HCT116 (cell line): ENCODE data around the gene GLIPR1. TPM values are rescaled to one million over a fixed set of nuclear protein-coding genes. Genes with fewer than 3 reads are reported as not detected.

Experiments used
- ATAC-seq: fragments of 200-7000 bp; cut with Tn5 transposase; 2 replicates; pipeline ENCODE4 v1.9.1; 2020; ENCODE audit warnings: mild to moderate bottlenecking, moderate library complexity
- BruUV-seq: library from RNA; stranded (reverse); fragments of 400-500 nt; replicated peaks from 2 replicates; lab custom pipeline; 2021; lab: Mats Ljungman, UMichigan
- CTCF ChIA-PET: fragments of 300-600 bp; sonication (Branson Sonifier 250); formaldehyde crosslinking; loops from one replicate; lab custom pipeline; 2021; ENCODE audit warnings: antibody characterized with exemption; lab: Charles Lee
- POLR2A ChIA-PET: fragments of 300-600, 350-600 bp; sonication (Branson Sonifier 250); formaldehyde crosslinking; loops from one replicate; lab custom pipeline; 2021; ENCODE audit warnings: antibody characterized with exemption; lab: Charles Lee
- RAD21 ChIA-PET, 2 experiments: fragments of 300-600 bp; sonication (Branson Sonifier 250); formaldehyde crosslinking; loops; one replicate each; lab custom pipeline; 2023; ENCODE audit warnings: low total read pairs in 2 of 2; ENCODE audit not compliant: uncharacterized antibody in 2 of 2, unreplicated experiment in 2 of 2, low non-redundant PET in 1 of 2; lab: Charles Lee
- DNase-seq: peaks from one replicate; pipeline ENCODE4 v3.0.0-alpha.2; 2010; ENCODE audit warnings: low read depth, low spot score
- H2AFZ ChIP-seq: fragments of 200-600 bp; shearing (Covaris generic), sonication (generic); 2 replicates; pipeline ENCODE4 v1.6.1; 2017; ENCODE audit warnings: low read depth, mixed run types, mixed read lengths, antibody characterized with exemption, low read length; ENCODE audit not compliant: poor library complexity, severe bottlenecking
- H3K27ac ChIP-seq: 2 replicates; pipeline ENCODE4 v1.5.1; 2012; ENCODE audit warnings: low read depth, low read length
- H3K27me3 ChIP-seq: fragments of 200-600 bp; sonication (generic); 2 replicates; pipeline ENCODE4 v1.6.1; 2016; ENCODE audit warnings: mixed run types, low read length, mixed read lengths; ENCODE audit not compliant: insufficient read depth
- H3K36me3 ChIP-seq, 2 experiments: fragments of 200-500 bp in 1 of 2; fragments of 200-600 bp in 1 of 2; sonication (Bioruptor generic) in 1 of 2; sonication (generic) in 1 of 2; 2 replicates each; pipeline versions ENCODE4 v1.5.1 to v1.6.1; 2014 to 2016; ENCODE audit warnings: low read length in 2 of 2, inconsistent platforms in 1 of 2, mixed read lengths in 1 of 2, mixed run types in 1 of 2; ENCODE audit not compliant: insufficient read depth in 2 of 2, control insufficient read depth in 1 of 2
- H3K4me1 ChIP-seq, 2 experiments: fragments of 200-600 bp in 1 of 2; sonication (generic) in 1 of 2; 2 replicates each; pipeline versions ENCODE4 v1.5.1 to v1.6.1; 2012 to 2017; ENCODE audit warnings: low read length in 2 of 2, inconsistent platforms in 1 of 2, mild to moderate bottlenecking in 1 of 2, mixed read lengths in 1 of 2, mixed run types in 1 of 2, moderate library complexity in 1 of 2; ENCODE audit not compliant: insufficient read depth in 2 of 2, control insufficient read depth in 1 of 2
- H3K4me2 ChIP-seq: fragments of 200-600 bp; sonication (generic); 2 replicates; pipeline ENCODE4 v1.6.1; 2017; ENCODE audit warnings: mixed run types, low read length, mixed read lengths
- H3K4me3 ChIP-seq, 2 experiments: fragments of 200-600 bp in 1 of 2; sonication (generic) in 1 of 2; replicated peaks in 1 of 2; 2 replicates each; pipeline ENCODE4 v1.5.1; 2011 to 2016; ENCODE audit warnings: low read length in 2 of 2, control low read depth in 1 of 2, low read depth in 1 of 2, mild to moderate bottlenecking in 1 of 2, mixed read lengths in 1 of 2, mixed run types in 1 of 2
- H3K79me2 ChIP-seq: fragments of 200-600 bp; sonication (generic); 2 replicates; pipeline ENCODE4 v1.6.1; 2017; ENCODE audit warnings: mild to moderate bottlenecking, mixed run types, low read length, moderate library complexity, mixed read lengths; ENCODE audit not compliant: insufficient read depth
- H3K9ac ChIP-seq: fragments of 200-600 bp; sonication (generic); 2 replicates; pipeline ENCODE4 v1.6.1; 2016; ENCODE audit warnings: low read length, mixed read lengths
- H3K9me2 ChIP-seq: fragments of 200-600 bp; sonication (generic), shearing (Covaris generic); 2 replicates; pipeline ENCODE4 v1.6.1; 2017; ENCODE audit warnings: mixed run types, mild to moderate bottlenecking, moderate library complexity; ENCODE audit not compliant: insufficient read depth
- H3K9me3 ChIP-seq, 2 experiments: fragments of 200-500 bp in 1 of 2; fragments of 200-600 bp in 1 of 2; sonication (Bioruptor generic) in 1 of 2; sonication (generic) in 1 of 2; 2 replicates each; pipeline ENCODE4 v1.6.1; 2014 to 2017; ENCODE audit warnings: low read length in 2 of 2, mixed read lengths in 2 of 2, inconsistent platforms in 1 of 2, low read depth in 1 of 2, mild to moderate bottlenecking in 1 of 2, mixed run types in 1 of 2, moderate library complexity in 1 of 2; ENCODE audit not compliant: control insufficient read depth in 1 of 2, insufficient read depth in 1 of 2
- H4K20me1 ChIP-seq: fragments of 200-600 bp; sonication (generic), shearing (Covaris generic); 2 replicates; pipeline ENCODE4 v1.6.1; 2017; ENCODE audit warnings: mixed run types, mild to moderate bottlenecking, moderate library complexity; ENCODE audit not compliant: insufficient read depth
- EZH2 ChIP-seq: fragments of 200-600 bp; sonication (generic); IDR thresholded peaks from 2 replicates; pipeline ENCODE4 v1.6.1; 2017; ENCODE audit warnings: antibody characterized with exemption, mixed run types
- REST ChIP-seq: IDR thresholded peaks from 2 replicates; pipeline ENCODE4 v1.6.1; 2012; ENCODE audit warnings: low read depth
- TCF7L2 ChIP-seq: IDR thresholded peaks from 2 replicates; pipeline ENCODE4 v1.7.0; 2011; ENCODE audit warnings: borderline replicate concordance, inconsistent platforms; ENCODE audit not compliant: insufficient read depth, insufficient read length; ENCODE audit errors: extremely low read depth
- intact Hi-C: fragments of 100-400 bp; cut with micrococcal nuclease; formaldehyde crosslinking; loops from 2 replicates; pipeline ENCODE4 v1.10.0; 2022
- total RNA-seq: library from RNA; stranded (reverse); gene quantifications from one replicate; pipeline ENCODE4 v1.2.1, GENCODE V29; 2021; ENCODE audit not compliant: unreplicated experiment

The GLIPR1 gene
- total RNA-seq, 1 experiment from 2014 or later, result 0.39 TPM

GRCh38 chr12:75460204-75460603, 20.4 kb upstream of the GLIPR1 start:
- no peak overlapping the region for H3K4me3 ChIP-seq
- ChIA-PET RAD21 (no interaction called here), CTCF (no interaction called here), POLR2A (no interaction called here)
- BruUV-seq, result no TSS peak
- H3K27me3 ChIP-seq, result no peaks in the 10 kb centered on the region
- no peaks in the 10 kb centered on the region for H3K79me2 ChIP-seq
- no peaks in the 10 kb centered on the region for H4K20me1 ChIP-seq
- H3K36me3 ChIP-seq, result no peaks in the 10 kb centered on the region
- no peak for ATAC-seq
- H3K9me2 ChIP-seq, result no peaks in the 10 kb centered on the region
- H3K9me3 ChIP-seq, result 0 out of 4 replicates have a peak, but pooled peaks cover 0 to 3% of the 10 kb centered on the region in 2 experiments
- no peak for DNase-seq
- intact Hi-C loops, result no loop called here
- H3K27ac ChIP-seq, result no peak overlapping the region
- H3K4me1 ChIP-seq, result no peaks in the 10 kb centered on the region
- no peak overlapping the region for H3K4me2 ChIP-seq
- no peak overlapping the region for H3K9ac ChIP-seq
- no peak overlapping the region for H2AFZ ChIP-seq
- TF ChIP-seq TCF7L2 (peak; percentile 30), EZH2 (no peak), REST (no peak)
